ENCODE data around the gene RPRD1A. TPM values are rescaled to one million over a fixed set of nuclear protein-coding genes. Genes with fewer than 3 reads are reported as not detected.
A peak's percentile ranks its signal among the peaks of the same experiment; 100 is the strongest.

Gene RPRD1A
- total RNA-seq, 3 donors from 2014 or later: 31.7 to 64.5 (median 38.7) TPM

- intact Hi-C loops (cut with DNase I, micrococcal nuclease): no loop called here
- DNase-seq: no peak
- no peaks in the 10 kb centered on the region for H3K36me3 ChIP-seq (ENCODE audit: low read depth)
- H3K9me3 ChIP-seq: no peaks in the 10 kb centered on the region
- no peak for TF ChIP-seq CTCF (IDR thresholded peaks at IDR 0.05)
- H3K4me1 ChIP-seq (ENCODE audit: low read depth): no peaks in the 10 kb centered on the region
- no peak overlapping the region for H3K4me3 ChIP-seq
- no peak for ATAC-seq
Measured at GRCh38 chr18:35962320-35962719, 105.0 kb downstream of the RPRD1A start.

GRCh38 chr18:35956226-35956625 lies 111.1 kb downstream of the RPRD1A start:
- no peak overlapping the region for H3K4me3 ChIP-seq
- TF ChIP-seq CTCF (IDR thresholded peaks at IDR 0.05): no peak
- no peak for DNase-seq
- intact Hi-C loops (cut with DNase I, micrococcal nuclease): loop anchor here in 1 of 2 donors (10.0 kb wide), 1 partner anchor 201 kb away; no protein-coding TSS in a partner anchor
- H3K9me3 ChIP-seq: no peaks in the 10 kb centered on the region
- no peaks in the 10 kb centered on the region for H3K36me3 ChIP-seq (ENCODE audit: low read depth)
- H3K4me1 ChIP-seq (ENCODE audit: low read depth): no peaks in the 10 kb centered on the region
- no peak for ATAC-seq

GRCh38 chr18:35953688-35954087 lies 113.7 kb downstream of the RPRD1A start:
- Histone ChIP-seq H3K4me3 (no peak overlapping the region), H3K4me1 (ENCODE audit: low read depth) (no peaks in the 10 kb centered on the region), H3K9me3 (no peaks in the 10 kb centered on the region), H3K36me3 (ENCODE audit: low read depth) (no peaks in the 10 kb centered on the region)
- TF ChIP-seq CTCF (IDR thresholded peaks at IDR 0.05): no peak
- intact Hi-C loops (cut with DNase I, micrococcal nuclease): loop anchor here in 1 of 2 donors (10.0 kb wide), 1 partner anchor 199 kb away; no protein-coding TSS in a partner anchor
- DNase-seq (no peak), ATAC-seq (no peak)

GRCh38 chr18:35950628-35950982 lies 116.8 kb downstream of the RPRD1A start:
- intact Hi-C loops (cut with DNase I, micrococcal nuclease): loop anchor here in 1 of 2 donors (10.0 kb wide), 1 partner anchor 196 kb away; no protein-coding TSS in a partner anchor
- no peak for DNase-seq
- H3K36me3 ChIP-seq (ENCODE audit: low read depth): no peaks in the 10 kb centered on the region
- no peak overlapping the region for H3K4me3 ChIP-seq
- no peak for ATAC-seq
- no peak for TF ChIP-seq CTCF (IDR thresholded peaks at IDR 0.05)
- H3K4me1 ChIP-seq (ENCODE audit: low read depth): no peaks in the 10 kb centered on the region
- H3K9me3 ChIP-seq: no peaks in the 10 kb centered on the region

GRCh38 chr18:35949903-35950627 lies 117.3 kb downstream of the RPRD1A start:
- H3K36me3 ChIP-seq (ENCODE audit: low read depth): no peaks in the 10 kb centered on the region
- intact Hi-C loops (cut with DNase I, micrococcal nuclease): loop anchor here in 1 of 2 donors (10.0 kb wide), 1 partner anchor 195 kb away; no protein-coding TSS in a partner anchor

More at GRCh38 chr18:35949903-35950627, 117.3 kb downstream of the RPRD1A start:
- Histone ChIP-seq H3K4me3 (no peak overlapping the region), H3K4me1 (ENCODE audit: low read depth) (no peaks in the 10 kb centered on the region), H3K9me3 (no peaks in the 10 kb centered on the region)
- ATAC-seq: peak; percentile 79
- TF ChIP-seq CTCF (IDR thresholded peaks at IDR 0.05): peak; percentile 87
- DNase-seq: peak in 2 of 3 donors; percentile 47 to 63
